ENCODE data around the gene GALNT17.
A peak's percentile ranks its signal among the peaks of the same experiment; 100 is the strongest.
"Not testable (repeated sequence)": the region's sequence is repeated elsewhere in the genome, so short reads cannot be mapped to it uniquely, and the experiment has no call there.

GALNT17 gene

DNA sequence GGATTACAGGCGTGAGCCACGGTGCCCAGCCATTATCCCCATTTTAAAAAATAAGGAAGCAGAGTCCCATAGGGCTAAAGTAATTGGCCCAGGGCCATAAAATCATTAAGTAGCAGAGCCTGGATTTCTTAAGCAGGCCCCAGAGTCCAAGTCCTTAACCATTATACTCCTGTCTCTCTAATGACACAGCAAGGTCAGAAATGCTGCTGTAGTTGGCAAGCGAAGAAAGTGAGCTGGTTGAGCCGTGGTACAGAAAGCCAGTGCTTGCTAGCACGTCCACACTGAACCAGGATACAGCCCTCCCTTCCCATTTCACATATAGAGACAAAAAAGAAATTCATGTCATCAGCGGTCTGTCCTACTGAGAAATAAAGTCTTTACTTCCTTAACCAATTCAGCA is 562.7 kb downstream of the GALNT17 start:
- DNase-seq (ENCODE audit: low read depth), result no peak

DNA sequence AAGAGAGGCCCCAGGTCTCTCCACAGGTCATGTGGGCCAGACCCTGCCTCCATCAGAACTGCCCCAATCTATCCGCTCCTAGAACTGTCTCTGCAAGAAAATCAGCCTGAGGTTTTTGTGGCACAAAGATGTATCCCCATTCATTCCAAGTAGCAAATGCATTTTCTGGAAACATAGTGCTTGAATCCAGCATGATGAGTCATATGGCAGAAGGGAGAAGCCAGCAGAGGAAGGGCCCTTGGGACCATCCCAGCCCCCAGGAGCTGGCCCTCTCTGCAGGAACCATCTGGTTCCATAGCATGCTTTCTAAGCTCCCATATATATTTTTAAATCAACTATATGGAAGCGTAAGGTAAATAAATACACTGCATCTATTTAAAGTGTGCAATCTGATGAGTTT is 563.2 kb downstream of the GALNT17 start:
- DNase-seq (ENCODE audit: low read depth), result no peak

DNA sequence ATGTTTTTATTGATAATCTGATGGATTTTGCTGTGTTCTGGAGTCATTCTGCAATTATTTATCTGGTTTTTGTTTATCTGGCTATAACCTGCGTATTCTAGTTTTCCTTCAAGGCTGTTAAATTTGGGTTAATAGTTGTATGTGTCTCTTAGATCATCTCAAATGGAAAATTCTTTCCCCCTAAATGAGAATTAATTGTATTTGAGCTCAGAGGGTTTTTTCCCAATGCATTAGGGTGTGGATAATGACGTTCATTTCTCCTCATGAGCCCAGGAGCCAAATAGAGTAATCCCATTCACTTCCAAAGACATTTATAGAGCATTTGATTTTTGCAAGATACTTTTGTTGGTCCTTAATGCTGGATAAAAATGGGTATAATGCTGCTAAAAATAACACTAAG is 564.6 kb downstream of the GALNT17 start:
- no peak for DNase-seq (ENCODE audit: low read depth)

DNA sequence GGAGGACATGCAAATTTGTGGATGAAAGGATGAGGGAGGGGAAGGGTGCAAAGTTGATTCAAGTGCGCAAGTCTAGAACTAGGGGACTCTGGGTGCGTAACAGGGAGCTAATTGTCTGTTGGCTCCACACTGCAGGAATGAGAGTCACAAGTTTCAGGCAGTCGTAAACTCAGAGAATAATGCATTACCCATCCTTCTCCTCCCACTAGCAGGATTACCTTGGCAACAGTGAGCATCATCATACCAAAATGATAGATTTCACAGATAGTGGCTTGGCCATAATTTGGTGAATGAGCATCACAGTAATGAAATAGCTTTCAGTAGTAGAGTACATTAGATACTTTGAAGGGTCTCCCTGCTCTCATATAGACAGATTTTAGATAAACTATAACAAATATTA is 565.5 kb downstream of the GALNT17 start:
- DNase-seq (ENCODE audit: low read depth), result no peak

DNA sequence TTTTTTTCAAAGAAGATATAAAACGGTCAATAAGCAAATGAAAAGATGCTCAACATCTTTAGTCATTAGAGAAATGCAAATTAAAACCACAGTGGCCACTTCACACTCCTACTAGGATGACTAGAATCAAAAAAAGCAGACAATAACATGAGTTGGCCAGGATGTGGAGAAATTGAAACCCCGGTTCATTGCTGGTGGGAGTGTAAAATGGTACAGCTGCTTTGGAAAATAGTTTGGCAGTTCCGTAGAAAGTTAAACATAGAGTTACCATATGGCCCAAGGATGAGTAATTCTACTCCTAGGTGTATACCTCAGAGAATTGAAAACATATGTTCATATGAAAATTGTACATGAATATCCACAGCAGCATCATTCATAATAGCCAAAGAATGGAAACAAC is 573.3 kb downstream of the GALNT17 start:
- no peak for DNase-seq (ENCODE audit: low read depth)

DNA sequence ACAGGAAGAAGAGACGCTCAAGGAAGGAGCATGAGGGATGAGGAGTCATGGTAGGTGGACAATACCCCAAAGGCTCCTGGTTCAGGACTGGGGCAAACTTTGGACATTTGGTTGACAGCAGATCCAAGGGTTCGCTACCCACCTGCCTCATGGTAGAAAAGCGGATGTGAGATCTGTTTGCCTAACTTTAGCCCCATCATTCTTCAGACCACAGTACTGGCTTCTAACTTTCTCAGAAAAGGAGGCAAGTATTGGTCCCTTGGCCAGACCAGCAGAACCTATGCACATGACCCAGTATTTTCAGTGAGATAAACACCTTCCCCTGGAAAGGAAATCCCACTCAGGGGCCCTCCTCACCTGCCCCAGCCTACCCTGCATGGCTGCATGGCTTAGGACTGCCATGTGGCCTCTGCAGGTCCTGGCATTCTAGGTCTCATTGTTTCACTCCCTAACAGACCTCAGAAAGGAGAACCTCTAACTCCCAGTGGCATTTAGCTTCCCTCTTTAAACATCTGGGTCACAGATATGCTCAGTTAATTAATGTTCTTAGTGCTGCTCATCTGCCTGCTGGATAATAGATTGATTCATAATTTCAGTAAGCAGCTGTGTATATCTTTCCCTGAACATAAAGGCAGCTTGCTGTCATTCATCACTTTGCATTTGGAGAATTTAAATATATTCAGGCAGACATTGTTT is 574.1 kb downstream of the GALNT17 start:
- DNase-seq (ENCODE audit: low read depth), result no peak

DNA sequence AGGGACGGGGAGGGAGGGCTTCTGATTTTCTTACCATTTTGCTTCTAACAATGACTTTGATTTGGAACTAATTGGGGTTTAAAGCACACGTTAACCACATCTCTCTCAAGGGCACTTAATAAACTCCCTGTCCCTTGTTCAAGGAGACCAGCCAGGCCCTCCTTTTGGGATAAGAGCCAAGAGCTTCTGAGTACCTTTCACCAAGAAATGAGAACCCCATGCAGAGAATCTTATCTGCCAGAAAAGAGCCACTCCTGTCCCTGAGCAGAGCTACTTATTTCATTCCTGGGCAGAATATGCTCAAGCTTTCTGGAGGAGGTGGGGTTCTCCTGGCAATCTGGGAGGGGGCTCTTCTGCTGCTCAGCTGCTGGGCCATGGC is 574.6 kb downstream of the GALNT17 start:
- DNase-seq (ENCODE audit: low read depth), result no peak

DNA sequence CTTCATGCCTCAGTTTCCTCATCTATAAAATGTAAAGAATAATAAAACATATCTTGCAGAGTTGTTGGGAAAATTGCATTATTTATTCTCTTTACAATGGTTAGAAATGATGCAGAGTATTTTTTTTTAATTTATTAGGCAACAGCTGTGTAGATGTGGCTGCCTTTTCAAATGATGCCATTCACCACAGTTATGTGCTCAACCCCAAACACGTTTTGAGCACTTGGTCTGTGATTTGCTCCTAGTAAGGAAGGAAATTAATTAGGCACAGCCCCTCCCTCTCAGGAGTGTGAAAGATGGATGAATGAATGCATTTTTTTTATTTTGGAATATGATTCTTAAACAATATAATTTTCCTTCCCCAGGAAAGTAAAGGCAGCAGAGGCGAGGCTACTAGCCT is 575.1 kb downstream of the GALNT17 start:
- no peak for DNase-seq (ENCODE audit: low read depth)

DNA sequence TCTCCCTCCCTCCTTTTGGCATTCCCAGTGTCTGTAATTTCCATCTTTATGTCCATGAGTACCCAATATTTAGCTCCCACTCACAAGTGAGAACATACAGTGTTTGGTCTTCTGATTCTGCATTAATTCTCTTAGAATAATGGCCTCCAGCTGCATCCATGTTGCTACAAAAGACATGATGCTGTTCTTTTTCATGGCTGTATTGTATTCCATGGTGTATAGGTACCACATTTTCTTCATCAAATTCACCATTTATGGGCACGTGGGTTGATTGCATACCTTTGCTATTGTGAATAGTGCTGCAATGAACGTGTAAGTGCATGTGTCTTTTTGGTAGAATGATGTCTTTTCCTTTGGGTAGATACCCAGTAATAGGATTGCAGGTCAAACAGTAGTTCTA is 576.8 kb downstream of the GALNT17 start:
- DNase-seq (ENCODE audit: low read depth), result no peak

DNA sequence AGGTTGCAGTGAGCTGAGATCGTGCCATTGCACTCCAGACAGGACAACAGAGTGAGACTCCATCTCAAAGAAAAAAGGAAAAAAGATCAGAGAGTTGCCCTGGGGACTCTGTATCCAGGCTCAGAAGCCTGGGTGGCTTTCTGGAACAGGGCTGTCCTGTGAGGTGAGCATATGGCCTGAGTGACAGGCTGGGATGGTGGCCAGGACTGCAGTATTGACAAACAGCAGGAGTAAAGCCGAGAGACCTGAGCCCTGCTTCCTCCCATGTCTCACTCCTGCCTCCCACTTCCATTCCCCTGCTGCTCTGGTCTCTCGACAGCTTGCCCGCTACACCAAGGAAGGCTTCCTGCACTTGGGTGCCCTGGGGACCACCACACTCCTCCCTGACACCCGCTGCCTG is 578.5 kb downstream of the GALNT17 start:
- DNase-seq (ENCODE audit: low read depth), result no peak

DNA sequence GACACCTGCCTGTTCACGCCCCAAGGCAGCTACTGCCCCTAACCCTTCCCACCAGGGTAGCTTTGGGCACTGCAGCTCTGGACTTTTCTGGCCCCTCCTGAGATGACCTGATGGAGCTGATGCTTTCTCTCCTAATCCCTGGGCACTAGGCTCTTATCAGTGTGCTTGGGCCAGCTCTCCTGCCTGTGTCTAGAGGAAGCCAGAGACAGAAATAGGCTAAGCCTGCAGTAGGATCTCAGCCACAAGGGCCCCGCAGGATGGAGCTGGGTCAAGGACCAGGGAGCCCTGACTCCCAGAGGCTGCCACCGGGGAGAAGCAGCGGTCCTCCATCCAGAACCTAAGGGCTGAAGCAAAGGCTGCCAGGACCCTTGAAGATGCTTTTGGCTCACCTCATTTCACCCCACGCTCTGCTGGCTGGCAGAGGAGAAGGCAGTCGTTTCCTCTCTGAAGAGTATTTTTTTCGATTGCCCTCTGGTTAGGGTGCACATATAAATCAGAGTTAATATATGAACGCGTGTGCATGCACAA is 580.8 kb downstream of the GALNT17 start:
- no peak for DNase-seq (ENCODE audit: low read depth)

DNA sequence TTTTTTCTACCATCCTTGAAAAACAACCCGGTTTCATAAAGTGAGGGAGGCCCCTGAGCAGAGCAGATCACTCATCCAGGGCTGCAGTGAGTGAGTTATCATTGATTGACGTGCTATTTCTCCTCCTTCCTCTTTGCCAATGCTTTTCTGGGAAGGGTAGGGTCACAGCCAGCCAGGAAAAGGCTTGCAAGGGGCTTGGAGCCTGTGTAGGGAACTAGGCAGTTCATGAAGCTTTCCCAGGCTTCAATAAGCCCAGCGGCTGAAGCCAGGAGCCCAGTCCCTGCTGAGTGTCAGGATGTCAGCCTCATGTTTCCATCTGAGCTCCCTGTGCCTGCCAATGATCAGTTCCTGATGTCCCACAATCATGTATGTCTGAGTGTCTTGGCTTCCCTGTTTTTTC is 584.7 kb downstream of the GALNT17 start:
- no peak for DNase-seq (ENCODE audit: low read depth)

DNA sequence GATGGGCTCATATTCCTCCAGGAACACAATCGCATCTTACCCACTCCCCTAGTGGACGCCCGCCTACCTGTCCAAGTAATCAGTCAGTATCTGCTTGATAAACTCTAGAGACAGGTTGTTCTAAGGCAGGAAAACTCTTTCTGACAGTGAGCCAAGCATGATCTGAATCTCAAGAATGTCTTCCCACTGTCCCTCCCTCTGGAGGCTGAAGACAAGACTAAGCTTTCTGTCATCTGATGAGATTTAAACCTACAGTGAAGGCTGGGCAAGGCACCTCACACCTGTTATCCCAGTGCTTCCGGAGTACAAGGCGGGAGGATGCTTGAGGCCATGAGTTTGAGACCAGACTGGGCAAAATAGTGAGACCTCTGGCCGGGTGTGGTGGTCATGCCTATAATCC is 586.6 kb downstream of the GALNT17 start:
- no peak for DNase-seq (ENCODE audit: low read depth)

DNA sequence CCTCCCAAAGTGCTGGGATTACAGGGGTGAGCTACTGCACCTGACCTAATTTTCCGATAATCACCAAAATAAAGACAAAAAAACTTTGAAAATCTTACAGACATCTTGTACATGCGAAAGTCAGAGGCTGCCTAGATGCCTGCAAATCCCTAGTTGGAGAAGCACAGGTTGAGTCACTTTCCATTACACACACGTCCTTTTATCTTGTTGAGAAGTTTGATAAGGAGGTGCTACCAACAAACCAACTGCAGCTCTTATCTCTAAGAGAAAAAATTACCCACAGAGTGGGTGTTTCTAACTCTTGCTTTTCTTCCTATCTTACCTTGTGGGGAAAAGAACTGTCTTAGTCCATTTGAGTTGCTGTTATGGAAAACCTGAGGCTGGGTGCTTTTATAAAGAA is 589.8 kb downstream of the GALNT17 start:
- no peak for DNase-seq (ENCODE audit: low read depth)

DNA sequence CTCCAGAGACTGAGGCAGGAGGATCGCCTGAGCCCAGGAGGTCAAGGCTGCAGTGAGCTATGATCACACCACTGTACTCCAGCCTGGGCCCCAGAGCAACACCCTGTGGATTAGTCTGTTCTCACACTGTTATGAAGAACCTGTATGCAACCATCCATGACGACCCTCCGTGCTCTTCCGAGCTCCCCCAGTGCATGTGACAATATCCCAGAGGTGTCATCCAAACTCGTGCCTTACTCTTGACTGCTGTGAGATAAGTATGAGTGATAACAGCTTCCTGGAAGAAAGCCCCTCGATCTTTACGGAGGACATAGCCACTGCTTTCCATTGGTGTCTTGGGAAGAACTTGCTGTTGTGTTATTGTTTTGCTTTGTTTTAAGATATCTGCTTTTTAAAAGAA is 591.9 kb downstream of the GALNT17 start:
- DNase-seq (ENCODE audit: low read depth), result no peak

DNA sequence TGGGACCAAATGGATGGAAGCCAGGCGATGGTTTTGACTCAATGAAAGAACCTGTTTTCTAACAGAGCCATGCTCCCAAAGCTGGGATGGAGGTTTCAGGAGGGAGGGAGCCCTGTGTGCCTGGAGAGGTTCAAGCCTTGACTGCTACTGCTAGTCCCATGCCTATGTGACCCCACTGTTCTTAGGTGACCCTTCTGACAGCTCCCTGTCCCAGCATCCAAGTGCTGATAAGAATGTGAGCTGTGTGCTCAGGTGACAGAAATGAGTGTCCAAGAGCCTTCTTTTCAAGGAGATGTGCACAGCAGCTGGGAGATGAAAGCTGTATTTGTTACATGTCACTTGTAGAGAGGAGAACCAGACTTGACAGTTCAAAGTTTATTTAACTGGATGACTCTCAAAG is 595.4 kb downstream of the GALNT17 start:
- DNase-seq (ENCODE audit: low read depth), result no peak

DNA sequence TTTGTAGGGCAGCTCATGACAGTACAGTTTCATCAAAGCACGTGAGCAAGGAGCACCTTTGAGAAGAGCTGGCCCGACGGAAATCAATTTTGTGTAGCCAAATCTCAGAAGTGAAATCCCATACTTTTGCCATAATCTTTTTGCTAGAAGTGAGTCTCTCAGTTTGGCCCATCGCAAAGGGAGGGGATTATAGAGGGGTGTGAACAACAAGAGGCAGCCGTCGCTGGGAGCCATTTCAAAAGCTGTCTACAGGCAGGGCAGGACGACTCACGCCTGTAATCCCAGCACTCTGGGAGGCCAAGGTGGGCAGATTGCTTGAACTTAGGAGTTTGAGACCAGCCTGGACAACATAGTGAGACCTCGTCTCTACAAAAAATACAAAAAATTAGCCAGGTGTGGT is 599.8 kb downstream of the GALNT17 start:
- no peak for DNase-seq (ENCODE audit: low read depth)

DNA sequence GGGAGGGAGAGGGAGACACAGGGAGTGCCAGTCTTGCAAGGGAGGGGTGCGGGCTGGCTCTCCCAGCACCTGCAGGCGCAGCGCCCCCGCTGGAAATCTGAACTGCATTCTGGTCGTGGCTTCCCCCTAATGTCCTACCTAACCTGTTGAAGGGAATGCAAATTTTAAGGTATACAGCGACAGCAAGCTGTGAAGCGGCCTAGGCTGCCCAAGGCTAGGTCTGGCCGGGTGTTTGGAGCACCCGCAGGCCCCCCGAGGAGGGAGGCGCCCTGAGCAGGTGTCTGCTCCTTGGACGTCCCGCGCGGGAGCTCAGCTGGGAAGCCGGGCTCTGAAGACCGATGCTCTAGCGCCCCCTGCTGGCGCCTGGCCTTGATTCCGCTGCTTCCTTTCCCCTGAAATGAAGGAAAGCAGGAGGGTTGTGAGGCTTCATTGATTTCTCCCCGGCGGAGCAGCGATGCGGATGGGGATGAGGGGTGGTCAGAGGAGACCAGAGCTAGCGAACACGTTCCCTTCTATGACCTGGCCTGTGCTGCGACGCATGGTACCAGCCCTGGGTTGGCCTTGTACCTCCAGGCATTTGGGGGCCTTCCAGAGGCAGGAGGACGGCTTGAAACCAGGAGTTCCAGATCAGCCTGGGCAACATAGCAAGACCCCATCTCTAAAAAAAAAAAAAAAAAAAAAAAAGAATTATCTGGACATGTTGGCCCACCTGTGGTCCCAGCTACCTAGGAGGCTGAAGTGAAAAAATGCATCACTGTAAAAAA is 601.3 kb downstream of the GALNT17 start:
- DNase-seq (ENCODE audit: low read depth), result peak; percentile 17

DNA sequence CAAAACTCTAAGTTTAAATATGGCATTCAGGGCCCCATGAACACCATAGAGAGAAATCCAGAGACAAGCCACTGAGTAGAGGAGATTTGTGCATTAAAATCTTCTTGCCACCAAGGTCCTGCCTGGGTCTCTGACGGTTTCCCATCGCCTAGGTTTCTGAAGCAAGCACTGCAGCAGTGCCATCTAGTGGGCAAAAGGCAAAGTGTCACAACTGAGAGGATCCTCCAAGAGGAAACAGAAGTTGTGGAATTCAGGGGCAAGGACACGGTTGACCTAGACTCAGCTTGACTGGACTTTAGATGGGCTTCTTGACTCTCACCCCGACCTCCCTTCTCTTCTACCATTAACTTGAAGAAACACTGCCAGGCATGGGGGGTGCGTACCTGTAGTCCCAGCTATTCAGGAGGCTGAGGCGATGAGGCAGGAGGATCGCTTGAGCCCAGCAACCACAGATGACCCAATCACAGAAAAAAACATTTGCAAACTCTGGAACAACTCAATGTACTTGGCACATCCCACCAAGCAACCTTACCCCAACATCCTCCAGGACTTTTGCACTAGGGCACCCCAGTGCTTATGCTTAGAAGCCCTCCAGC is 604.1 kb downstream of the GALNT17 start:
- DNase-seq (ENCODE audit: low read depth), result no peak

DNA sequence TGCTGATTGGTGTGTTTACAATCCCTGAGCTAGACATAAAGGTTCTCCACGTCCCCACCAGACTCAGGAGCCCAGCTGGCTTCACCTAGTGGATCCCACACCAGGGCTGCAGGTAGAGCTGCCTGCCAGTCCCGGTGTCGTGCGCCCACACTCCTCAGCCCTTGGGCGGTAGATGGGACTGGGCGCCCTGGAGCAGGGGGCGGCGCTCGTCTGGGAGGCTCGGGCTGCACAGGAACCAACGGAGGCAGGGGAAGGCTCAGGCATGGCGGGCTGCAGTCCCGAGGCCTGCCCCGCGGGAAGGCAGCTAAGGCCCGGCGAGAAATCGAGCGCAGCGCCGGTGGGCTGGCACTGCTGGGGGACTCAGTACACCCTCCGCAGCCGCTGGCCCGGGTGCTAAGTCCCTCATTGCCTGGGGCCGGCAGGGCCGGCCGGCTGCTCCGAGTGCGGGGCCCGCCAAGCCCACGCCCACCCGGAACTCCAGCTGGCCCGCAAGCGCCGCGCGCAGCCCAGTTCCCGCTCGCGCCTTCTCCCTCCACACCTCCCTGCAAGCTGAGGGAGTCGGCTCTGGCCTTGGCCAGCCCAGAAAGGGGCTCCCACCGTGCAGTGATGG is 606.1 kb downstream of the GALNT17 start:
- DNase-seq (ENCODE audit: low read depth), result not testable (repeated sequence)

DNA sequence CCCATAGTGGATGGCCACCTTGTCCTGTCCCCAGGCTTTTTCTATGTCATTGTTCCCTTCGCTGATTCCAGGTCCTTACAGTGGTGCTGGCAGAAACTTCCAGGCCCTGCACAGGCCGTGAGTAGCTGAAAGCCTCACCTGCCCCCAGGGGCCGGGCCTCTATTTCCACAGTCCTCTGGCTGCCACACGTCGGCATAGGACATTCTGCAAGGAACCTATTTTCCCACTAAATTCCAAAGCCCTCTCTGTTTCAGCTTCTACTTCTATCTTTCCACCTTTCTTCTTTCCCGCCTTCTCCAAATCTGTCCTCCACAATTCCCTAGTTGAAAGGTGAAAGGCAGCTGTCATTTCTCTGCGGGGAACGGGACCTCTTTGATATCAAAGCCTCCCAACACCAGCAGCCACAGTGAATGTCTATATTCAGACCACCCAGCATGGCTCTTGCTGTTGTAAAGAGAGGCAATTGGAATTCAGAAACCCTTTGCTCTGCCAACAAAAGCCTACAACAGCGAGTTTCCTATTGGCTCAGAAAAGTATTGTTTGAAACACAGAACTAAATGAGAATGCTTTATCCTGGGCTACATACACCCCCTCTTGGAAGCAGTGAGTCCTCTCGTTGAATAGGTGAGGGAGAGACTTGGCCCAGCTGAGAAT is 607.7 kb downstream of the GALNT17 start:
- DNase-seq (ENCODE audit: low read depth), result no peak

DNA sequence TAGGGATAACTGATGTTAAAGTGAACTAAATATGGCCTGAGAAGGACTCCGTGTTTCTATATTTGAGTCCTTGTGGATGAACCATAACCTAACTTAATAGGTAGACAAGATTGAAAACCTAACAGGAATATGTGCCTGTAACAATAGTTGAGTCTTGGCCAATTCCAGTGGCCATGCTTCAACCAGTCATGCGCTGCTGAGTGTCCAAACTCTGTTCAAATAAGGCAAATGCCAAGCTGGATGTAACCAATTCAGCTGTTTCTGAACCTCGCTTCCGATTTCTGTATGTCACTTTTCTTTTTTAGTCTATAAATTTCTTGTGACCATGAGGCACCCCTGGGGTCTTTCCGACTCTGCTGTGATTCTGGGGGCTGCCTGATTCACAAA is 608.2 kb downstream of the GALNT17 start:
- DNase-seq (ENCODE audit: low read depth), result no peak

Measured in activated gamma-delta T cell treated with anti-CD3 and anti-CD28 coated beads, Interleukin-2, amount 50 U/mL, for 16 hours (primary cell).